HG02623 (cell line): Measurements from ENCODE around the gene FANCC.
A peak's percentile ranks its signal among the peaks of the same experiment; 100 is the strongest.
"Not testable (repeated sequence)": the region's sequence is repeated elsewhere in the genome, so short reads cannot be mapped to it uniquely, and the experiment has no call there.

Source experiments
- ATAC-seq: cut with Tn5 transposase; IDR thresholded peaks from one replicate; pipeline ENCODE4 v1.9.1; 2021; ENCODE audit warnings: moderate library complexity; ENCODE audit not compliant: unreplicated experiment

Gene FANCC

GRCh38 chr9:95284162-95285080 lies 33.1 kb downstream of the FANCC start:
- ATAC-seq = no peak

- no peak for ATAC-seq
Observed at GRCh38 chr9:95283673-95284072, 33.8 kb downstream of the FANCC start.

GRCh38 chr9:95282332-95282731 lies 35.2 kb downstream of the FANCC start:
- ATAC-seq = no peak

GRCh38 chr9:95280745-95281144 lies 36.8 kb downstream of the FANCC start:
- ATAC-seq = no peak

- ATAC-seq = no peak
Observed at GRCh38 chr9:95277509-95277908, 40.0 kb downstream of the FANCC start.

- ATAC-seq = no peak
Observed at GRCh38 chr9:95276395-95276954, 41.0 kb downstream of the FANCC start.

GRCh38 chr9:95274160-95274559 lies 43.3 kb downstream of the FANCC start:
- not testable (repeated sequence) for ATAC-seq

GRCh38 chr9:95273369-95274022 lies 44.0 kb downstream of the FANCC start:
- no peak for ATAC-seq

GRCh38 chr9:95272830-95273229 lies 44.7 kb downstream of the FANCC start:
- ATAC-seq = no peak

- ATAC-seq = no peak
Observed at GRCh38 chr9:95270790-95271189, 46.7 kb downstream of the FANCC start.

GRCh38 chr9:95269803-95270773 lies 47.4 kb downstream of the FANCC start:
- not testable (repeated sequence) for ATAC-seq

- ATAC-seq = no peak
Observed at GRCh38 chr9:95268681-95269080, 48.8 kb downstream of the FANCC start.

- peak; percentile 78 for ATAC-seq
Observed at GRCh38 chr9:95266649-95267048, 50.9 kb downstream of the FANCC start.

GRCh38 chr9:95265960-95266359 lies 51.5 kb downstream of the FANCC start:
- ATAC-seq = no peak

GRCh38 chr9:95264954-95265615 lies 52.4 kb downstream of the FANCC start:
- ATAC-seq = no peak

- no peak for ATAC-seq
Observed at GRCh38 chr9:95261890-95262289, 55.6 kb downstream of the FANCC start.

- ATAC-seq = no peak
Observed at GRCh38 chr9:95250462-95251221, 66.9 kb downstream of the FANCC start.

GRCh38 chr9:95249986-95250385 lies 67.5 kb downstream of the FANCC start:
- ATAC-seq = no peak

GRCh38 chr9:95246547-95246946 lies 71.0 kb downstream of the FANCC start:
- no peak for ATAC-seq
